ENCODE measurements around the gene CARMIL3.
"Not testable (repeated sequence)": the region's sequence is repeated elsewhere in the genome, so short reads cannot be mapped to it uniquely, and the experiment has no call there.

CARMIL3 gene

DNA sequence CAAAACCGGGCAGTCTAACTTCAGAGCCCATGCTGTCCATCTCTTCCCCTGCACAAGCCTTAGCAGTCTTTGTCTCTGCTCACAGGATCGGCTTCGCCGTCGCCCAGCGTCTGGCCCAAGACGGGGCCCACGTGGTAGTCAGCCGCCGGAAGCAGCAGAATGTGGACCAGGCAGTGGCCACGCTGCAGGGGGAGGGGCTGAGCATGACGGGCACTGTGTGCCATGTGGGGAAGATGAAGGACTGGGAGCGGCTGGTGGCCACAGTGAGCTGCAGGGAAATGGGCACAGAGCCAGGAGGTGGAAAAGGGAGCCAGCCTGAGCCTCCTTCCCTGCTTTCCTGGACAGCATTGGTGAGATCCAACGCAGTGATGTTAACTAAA is 14.2 kb upstream of the CARMIL3 start:
- ChIA-PET CTCF (no interaction called here), POLR2A (ENCODE audit: low non-redundant PET) (no interaction called here)
- DNase-seq (ENCODE audit: low spot score): no peak
- H3K27ac ChIP-seq: peak overlapping the region; percentile 93; the same call in 1 of the 2 replicates
- TF ChIP-seq, protein P1, sequence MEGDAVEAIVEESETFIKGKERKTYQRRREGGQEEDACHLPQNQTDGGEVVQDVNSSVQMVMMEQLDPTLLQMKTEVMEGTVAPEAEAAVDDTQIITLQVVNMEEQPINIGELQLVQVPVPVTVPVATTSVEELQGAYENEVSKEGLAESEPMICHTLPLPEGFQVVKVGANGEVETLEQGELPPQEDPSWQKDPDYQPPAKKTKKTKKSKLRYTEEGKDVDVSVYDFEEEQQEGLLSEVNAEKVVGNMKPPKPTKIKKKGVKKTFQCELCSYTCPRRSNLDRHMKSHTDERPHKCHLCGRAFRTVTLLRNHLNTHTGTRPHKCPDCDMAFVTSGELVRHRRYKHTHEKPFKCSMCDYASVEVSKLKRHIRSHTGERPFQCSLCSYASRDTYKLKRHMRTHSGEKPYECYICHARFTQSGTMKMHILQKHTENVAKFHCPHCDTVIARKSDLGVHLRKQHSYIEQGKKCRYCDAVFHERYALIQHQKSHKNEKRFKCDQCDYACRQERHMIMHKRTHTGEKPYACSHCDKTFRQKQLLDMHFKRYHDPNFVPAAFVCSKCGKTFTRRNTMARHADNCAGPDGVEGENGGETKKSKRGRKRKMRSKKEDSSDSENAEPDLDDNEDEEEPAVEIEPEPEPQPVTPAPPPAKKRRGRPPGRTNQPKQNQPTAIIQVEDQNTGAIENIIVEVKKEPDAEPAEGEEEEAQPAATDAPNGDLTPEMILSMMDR (conservative IDR thresholded peaks at IDR 0.05; ENCODE audit: low read depth): no peak

DNA sequence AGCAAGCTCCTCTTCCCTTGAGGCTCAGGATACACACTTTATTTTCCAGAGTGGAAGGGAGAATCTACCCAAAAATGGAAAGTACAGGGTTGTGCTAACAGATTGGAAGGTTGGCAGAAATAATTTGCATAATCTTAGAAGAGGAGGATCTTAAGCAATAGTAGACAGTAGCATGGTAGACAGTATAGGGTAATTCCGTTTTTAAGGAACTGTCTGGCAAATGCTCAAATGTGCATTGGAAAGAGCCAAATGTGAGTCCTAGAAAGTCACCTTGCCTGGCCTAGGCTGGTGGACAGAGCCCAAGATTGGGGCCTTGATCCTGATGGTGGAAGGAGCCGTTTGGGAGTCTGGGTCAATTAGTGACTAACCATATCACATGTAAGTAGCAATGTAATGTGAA is 13.1 kb upstream of the CARMIL3 start:
- CTCF ChIA-PET: no interaction called here

DNA sequence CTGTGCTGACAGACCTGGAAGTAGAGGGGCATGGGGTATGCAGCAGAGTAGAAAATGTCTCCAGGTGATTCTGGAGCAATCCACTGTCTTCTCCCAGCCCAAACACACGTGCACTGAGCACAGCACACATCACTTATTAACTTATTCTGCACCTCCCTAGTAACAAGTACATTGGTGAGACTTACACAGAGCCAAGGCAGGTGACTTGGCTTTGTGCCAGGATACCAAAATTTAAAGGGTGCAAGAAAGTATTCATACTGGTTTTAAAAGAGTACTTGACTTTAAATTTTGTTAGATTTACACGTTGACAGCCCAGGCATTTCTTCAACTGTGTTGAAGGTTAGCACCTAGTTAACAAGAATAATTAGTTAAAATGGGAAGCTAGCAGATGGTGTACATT is 11.1 kb upstream of the CARMIL3 start:
- no peak overlapping the region for H3K27ac ChIP-seq
- CTCF ChIA-PET: no interaction called here
- no peak for DNase-seq (ENCODE audit: low spot score)
- POLR2A ChIA-PET (ENCODE audit: low non-redundant PET): no interaction called here
- TF ChIP-seq, protein P1 (conservative IDR thresholded peaks at IDR 0.05; ENCODE audit: low read depth): no peak

More for the DNA sequence above, 13.1 kb upstream of the CARMIL3 start:
- POLR2A ChIA-PET (ENCODE audit: low non-redundant PET): no interaction called here
- no peak overlapping the region for H3K27ac ChIP-seq
- DNase-seq (ENCODE audit: low spot score): no peak
- TF ChIP-seq, protein P1 (conservative IDR thresholded peaks at IDR 0.05; ENCODE audit: low read depth): no peak

DNA sequence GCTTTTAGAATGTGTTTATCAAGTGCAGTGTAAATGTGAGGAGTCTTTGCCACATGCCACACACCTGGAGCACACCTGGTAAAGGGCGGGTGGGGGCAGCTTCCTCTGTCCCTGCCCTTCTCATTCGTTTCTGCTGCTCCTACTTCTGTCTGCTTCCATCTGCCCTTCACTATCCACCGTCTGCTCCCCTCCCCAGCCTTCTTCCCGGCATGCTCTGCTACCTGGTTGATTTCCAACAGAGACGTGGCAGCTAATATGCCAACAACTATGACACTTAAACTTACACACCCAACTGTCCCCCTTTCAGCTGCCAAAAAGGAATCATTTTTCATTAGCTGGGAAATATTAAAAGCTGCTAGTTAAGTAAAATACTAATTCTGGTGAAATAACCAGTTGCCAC is 9.1 kb upstream of the CARMIL3 start:
- TF ChIP-seq, protein P1 (conservative IDR thresholded peaks at IDR 0.05; ENCODE audit: low read depth): no peak
- CTCF ChIA-PET: interaction anchor here (0.6 kb wide), 1 partner anchor 9 kb away, joined by 4 read pairs; no protein-coding TSS in a partner anchor
- no peak overlapping the region for H3K27ac ChIP-seq
- no peak for DNase-seq (ENCODE audit: low spot score)
- POLR2A ChIA-PET (ENCODE audit: low non-redundant PET): no interaction called here

DNA sequence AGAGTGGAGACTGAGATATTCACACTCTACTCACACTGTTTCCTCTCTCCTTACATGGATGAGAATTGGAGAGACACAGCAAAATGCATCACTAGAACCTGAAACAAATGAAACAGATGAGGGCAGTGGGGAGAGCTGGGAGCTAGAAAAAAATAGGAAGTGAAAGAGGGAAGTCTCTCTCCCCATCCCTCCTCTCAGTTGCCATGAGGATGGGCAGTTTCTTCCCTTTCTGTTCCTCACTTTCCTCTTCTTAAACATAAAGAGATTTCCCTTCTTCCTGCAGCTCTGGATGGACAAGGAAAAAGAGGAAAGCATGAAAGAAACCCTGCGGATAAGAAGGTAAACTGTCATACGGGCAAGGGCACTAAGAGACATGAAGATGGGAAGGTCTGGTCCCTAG is 2.8 kb upstream of the CARMIL3 start:
- DNase-seq (ENCODE audit: low spot score); POLR2A ChIA-PET (ENCODE audit: low non-redundant PET); H3K27ac ChIP-seq; CTCF ChIA-PET: not testable (repeated sequence)

DNA sequence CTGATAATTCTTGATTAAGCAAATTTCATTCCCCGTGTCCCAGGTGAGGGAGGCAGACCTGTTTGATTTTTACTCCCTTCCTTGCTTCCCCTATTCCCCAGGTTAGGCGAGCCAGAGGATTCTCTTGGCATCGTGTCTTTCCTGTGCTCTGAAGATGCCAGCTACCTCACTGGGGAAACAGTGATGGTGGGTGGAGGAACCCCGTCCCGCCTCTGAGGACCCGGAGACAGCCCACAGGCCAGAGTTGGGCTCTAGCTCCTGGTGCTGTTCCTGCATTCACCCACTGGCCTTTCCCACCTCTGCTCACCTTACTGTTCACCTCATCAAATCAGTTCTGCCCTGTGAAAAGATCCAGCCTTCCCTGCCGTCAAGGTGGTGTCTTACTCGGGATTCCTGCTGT is 1.1 kb upstream of the CARMIL3 start:
- DNase-seq (ENCODE audit: low spot score); H3K27ac ChIP-seq; POLR2A ChIA-PET (ENCODE audit: low non-redundant PET): not testable (repeated sequence)
- CTCF ChIA-PET: interaction anchor here (0.7 kb wide), 1 partner anchor 8 kb away, joined by 4 read pairs; no protein-coding TSS in a partner anchor

DNA sequence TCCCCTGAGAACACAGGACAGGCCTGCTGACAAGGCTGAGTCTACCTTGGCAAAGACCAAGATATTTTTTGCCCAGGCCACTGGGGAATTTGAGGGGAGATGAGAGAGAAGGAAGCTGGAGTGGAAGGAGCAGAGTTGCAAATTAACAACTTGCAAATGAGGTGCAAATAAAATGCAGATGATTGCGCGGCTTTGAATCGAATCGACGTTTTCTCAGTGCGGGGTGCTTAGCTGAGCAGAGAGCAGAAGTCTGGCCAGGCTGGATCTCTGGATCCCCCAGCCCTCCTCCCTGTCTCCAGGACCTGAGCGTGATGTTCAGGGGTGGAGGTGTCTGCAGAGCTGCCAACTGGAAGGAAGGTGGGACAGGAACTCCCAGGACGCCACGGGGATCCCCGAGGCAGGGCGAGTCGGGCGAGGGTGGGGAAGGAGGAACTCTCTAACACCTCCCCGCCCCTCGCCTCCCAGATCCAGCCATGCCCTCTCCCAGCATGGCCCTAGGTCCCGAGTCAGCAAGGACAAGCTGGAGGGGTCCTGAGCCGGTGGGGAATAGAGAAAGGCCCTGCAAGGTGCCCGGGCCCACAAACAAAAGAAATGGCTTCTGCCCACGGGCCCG is 527 bp upstream of the CARMIL3 start:
- ChIA-PET POLR2A (ENCODE audit: low non-redundant PET) (interaction anchor here (0.6 kb wide), 1 partner anchor 1238 kb away, joined by 5 read pairs; no protein-coding TSS in a partner anchor), CTCF (interaction anchor here (0.7 to 1.0 kb wide), 2 partner anchors 9 to 10 kb away, joined by 3 to 4 read pairs; no protein-coding TSS in a partner anchor)
- DNase-seq (ENCODE audit: low spot score): no peak
- peak overlapping the region; percentile 23 for H3K27ac ChIP-seq
- TF ChIP-seq, protein P1 (conservative IDR thresholded peaks at IDR 0.05; ENCODE audit: low read depth): no peak

All from RWPE1 (cell line).